ENCODE results near the gene LHX3.

LHX3 gene

GRCh38 chr9:136246849-136247550 is 42.1 kb upstream of the LHX3 start:
- H3K9me3 ChIP-seq (ENCODE audit: control insufficient read depth, low read length) = no peaks in the 10 kb centered on the region
- H3K27me3 ChIP-seq (ENCODE audit: control insufficient read depth, insufficient read depth, low read length) = no peaks in the 10 kb centered on the region
- no peaks in the 10 kb centered on the region for H3K36me3 ChIP-seq (ENCODE audit: control insufficient read depth, insufficient read depth, low read length)
- H3K4me3 ChIP-seq (ENCODE audit: low read length) = no peak overlapping the region
- H3K4me1 ChIP-seq (ENCODE audit: control insufficient read depth, insufficient read depth, low read length) = peaks cover 9% of the 10 kb centered on the region
- no peak overlapping the region for H3K9ac ChIP-seq (ENCODE audit: low read length)

- no peaks in the 10 kb centered on the region for H3K27me3 ChIP-seq (ENCODE audit: control insufficient read depth, insufficient read depth, low read length)
- H3K9me3 ChIP-seq (ENCODE audit: control insufficient read depth, low read length) = no peaks in the 10 kb centered on the region
- H3K36me3 ChIP-seq (ENCODE audit: control insufficient read depth, insufficient read depth, low read length) = no peaks in the 10 kb centered on the region
- peak within 1 kb of the TSS; percentile 53 for H3K9ac ChIP-seq (ENCODE audit: low read length)
- peaks cover 15% of the 10 kb centered on the region for H3K4me1 ChIP-seq (ENCODE audit: control insufficient read depth, insufficient read depth, low read length)
- H3K4me3 ChIP-seq (ENCODE audit: low read length) = peak within 1 kb of the TSS; percentile 78
Observed at GRCh38 chr9:136245219-136246150, 40.6 kb upstream of the LHX3 start, which contains the start of gene QSOX2. Gene QSOX2, minus strand, starts transcription at chr9:136245812. Its CDS starts 9 bp downstream, at chr9:136245803.

- H3K9me3 ChIP-seq (ENCODE audit: control insufficient read depth, low read length) = no peaks in the 10 kb centered on the region
- no peaks in the 10 kb centered on the region for H3K27me3 ChIP-seq (ENCODE audit: control insufficient read depth, insufficient read depth, low read length)
- H3K4me1 ChIP-seq (ENCODE audit: control insufficient read depth, insufficient read depth, low read length) = peaks cover 17% of the 10 kb centered on the region
- no peaks in the 10 kb centered on the region for H3K36me3 ChIP-seq (ENCODE audit: control insufficient read depth, insufficient read depth, low read length)
- peak overlapping the region; percentile 78 for H3K4me3 ChIP-seq (ENCODE audit: low read length)
- H3K9ac ChIP-seq (ENCODE audit: low read length) = peak overlapping the region; percentile 53
Observed at GRCh38 chr9:136244969-136245218, 40.0 kb upstream of the LHX3 start.

- peak overlapping the region; percentile 53 for H3K9ac ChIP-seq (ENCODE audit: low read length)
Observed at GRCh38 chr9:136244122-136244968, 39.4 kb upstream of the LHX3 start.

GRCh38 chr9:136243631-136244030 is 38.7 kb upstream of the LHX3 start:
- Histone ChIP-seq H3K27me3 (ENCODE audit: control insufficient read depth, insufficient read depth, low read length) (no peaks in the 10 kb centered on the region), H3K4me3 (ENCODE audit: low read length) (no peak overlapping the region), H3K4me1 (ENCODE audit: control insufficient read depth, insufficient read depth, low read length) (peaks cover 28% of the 10 kb centered on the region), H3K36me3 (ENCODE audit: control insufficient read depth, insufficient read depth, low read length) (no peaks in the 10 kb centered on the region), H3K9me3 (ENCODE audit: control insufficient read depth, low read length) (no peaks in the 10 kb centered on the region), H3K9ac (ENCODE audit: low read length) (no peak overlapping the region)

More at GRCh38 chr9:136244122-136244968, 39.4 kb upstream of the LHX3 start:
- Histone ChIP-seq H3K36me3 (ENCODE audit: control insufficient read depth, insufficient read depth, low read length) (no peaks in the 10 kb centered on the region), H3K9me3 (ENCODE audit: control insufficient read depth, low read length) (no peaks in the 10 kb centered on the region), H3K27me3 (ENCODE audit: control insufficient read depth, insufficient read depth, low read length) (no peaks in the 10 kb centered on the region), H3K4me3 (ENCODE audit: low read length) (peak overlapping the region; percentile 78), H3K4me1 (ENCODE audit: control insufficient read depth, insufficient read depth, low read length) (peaks cover 22% of the 10 kb centered on the region)

GRCh38 chr9:136242918-136243525 is 38.1 kb upstream of the LHX3 start:
- Histone ChIP-seq H3K4me3 (ENCODE audit: low read length) (no peak overlapping the region), H3K9me3 (ENCODE audit: control insufficient read depth, low read length) (no peaks in the 10 kb centered on the region), H3K9ac (ENCODE audit: low read length) (no peak overlapping the region), H3K36me3 (ENCODE audit: control insufficient read depth, insufficient read depth, low read length) (no peaks in the 10 kb centered on the region), H3K4me1 (ENCODE audit: control insufficient read depth, insufficient read depth, low read length) (peaks cover 28% of the 10 kb centered on the region), H3K27me3 (ENCODE audit: control insufficient read depth, insufficient read depth, low read length) (no peaks in the 10 kb centered on the region)

- H3K9ac ChIP-seq (ENCODE audit: low read length) = peak overlapping the region; percentile 11
- no peak overlapping the region for H3K4me3 ChIP-seq (ENCODE audit: low read length)
- H3K4me1 ChIP-seq (ENCODE audit: control insufficient read depth, insufficient read depth, low read length) = peaks cover 28% of the 10 kb centered on the region
- no peaks in the 10 kb centered on the region for H3K27me3 ChIP-seq (ENCODE audit: control insufficient read depth, insufficient read depth, low read length)
- H3K36me3 ChIP-seq (ENCODE audit: control insufficient read depth, insufficient read depth, low read length) = no peaks in the 10 kb centered on the region
- no peaks in the 10 kb centered on the region for H3K9me3 ChIP-seq (ENCODE audit: control insufficient read depth, low read length)
Observed at GRCh38 chr9:136242248-136242647, 37.3 kb upstream of the LHX3 start.

- Histone ChIP-seq H3K9me3 (ENCODE audit: control insufficient read depth, low read length) (no peaks in the 10 kb centered on the region), H3K4me1 (ENCODE audit: control insufficient read depth, insufficient read depth, low read length) (peaks cover 28% of the 10 kb centered on the region), H3K4me3 (ENCODE audit: low read length) (no peak overlapping the region), H3K27me3 (ENCODE audit: control insufficient read depth, insufficient read depth, low read length) (no peaks in the 10 kb centered on the region), H3K9ac (ENCODE audit: low read length) (no peak overlapping the region), H3K36me3 (ENCODE audit: control insufficient read depth, insufficient read depth, low read length) (no peaks in the 10 kb centered on the region)
Observed at GRCh38 chr9:136241542-136241941, 36.6 kb upstream of the LHX3 start.

GRCh38 chr9:136240941-136241340 is 36.0 kb upstream of the LHX3 start:
- H3K4me3 ChIP-seq (ENCODE audit: low read length) = no peak overlapping the region
- no peaks in the 10 kb centered on the region for H3K27me3 ChIP-seq (ENCODE audit: control insufficient read depth, insufficient read depth, low read length)
- H3K9ac ChIP-seq (ENCODE audit: low read length) = no peak overlapping the region
- no peaks in the 10 kb centered on the region for H3K36me3 ChIP-seq (ENCODE audit: control insufficient read depth, insufficient read depth, low read length)
- H3K9me3 ChIP-seq (ENCODE audit: control insufficient read depth, low read length) = no peaks in the 10 kb centered on the region
- peaks cover 28% of the 10 kb centered on the region for H3K4me1 ChIP-seq (ENCODE audit: control insufficient read depth, insufficient read depth, low read length)

GRCh38 chr9:136239983-136240330 is 35.0 kb upstream of the LHX3 start:
- H3K4me1 ChIP-seq (ENCODE audit: control insufficient read depth, insufficient read depth, low read length) = peaks cover 26% of the 10 kb centered on the region
- H3K27me3 ChIP-seq (ENCODE audit: control insufficient read depth, insufficient read depth, low read length) = no peaks in the 10 kb centered on the region
- no peak overlapping the region for H3K9ac ChIP-seq (ENCODE audit: low read length)
- no peaks in the 10 kb centered on the region for H3K36me3 ChIP-seq (ENCODE audit: control insufficient read depth, insufficient read depth, low read length)
- no peaks in the 10 kb centered on the region for H3K9me3 ChIP-seq (ENCODE audit: control insufficient read depth, low read length)
- H3K4me3 ChIP-seq (ENCODE audit: low read length) = no peak overlapping the region

- H3K4me3 ChIP-seq (ENCODE audit: low read length) = no peak overlapping the region
- no peaks in the 10 kb centered on the region for H3K9me3 ChIP-seq (ENCODE audit: control insufficient read depth, low read length)
- no peaks in the 10 kb centered on the region for H3K27me3 ChIP-seq (ENCODE audit: control insufficient read depth, insufficient read depth, low read length)
- peaks cover 20% of the 10 kb centered on the region for H3K4me1 ChIP-seq (ENCODE audit: control insufficient read depth, insufficient read depth, low read length)
- no peak overlapping the region for H3K9ac ChIP-seq (ENCODE audit: low read length)
- no peaks in the 10 kb centered on the region for H3K36me3 ChIP-seq (ENCODE audit: control insufficient read depth, insufficient read depth, low read length)
Observed at GRCh38 chr9:136239135-136239982, 34.4 kb upstream of the LHX3 start.
